PC-3 (cell line): ENCODE data around the gene COL12A1. TPM values are rescaled to one million over a fixed set of nuclear protein-coding genes. Genes with fewer than 3 reads are reported as not detected.

ENCODE experiments used
- ATAC-seq: fragments of 200-7000 bp; cut with Tn5 transposase; 2 replicates; pipeline ENCODE4 v1.9.1; 2020; ENCODE audit warnings: mild to moderate bottlenecking, moderate library complexity
- BruUV-seq: library from RNA; stranded (reverse); fragments of 400-500 nt; replicated peaks from 2 replicates; lab custom pipeline; 2021; lab: Mats Ljungman, UMichigan
- CTCF ChIA-PET: fragments of 300-600 bp; sonication (Branson Sonifier 250); formaldehyde crosslinking; loops from one replicate; lab custom pipeline; 2022; ENCODE audit warnings: antibody characterized with exemption; lab: Charles Lee
- POLR2A ChIA-PET: fragments of 300-600 bp; sonication (Branson Sonifier 250); formaldehyde crosslinking; loops from one replicate; lab custom pipeline; 2022; ENCODE audit warnings: antibody characterized with exemption; ENCODE audit not compliant: unreplicated experiment; lab: Charles Lee
- DNase-seq: peaks from one replicate; pipeline ENCODE4 v3.0.0-alpha.2; 2015
- H2AFZ ChIP-seq: fragments of 300-600 bp; sonication (generic); 2 replicates; pipeline ENCODE4 v1.6.0; 2016; ENCODE audit warnings: antibody characterized with exemption, low read length
- H3F3A ChIP-seq: fragments of 300-600 bp; sonication (generic); one replicate; pipeline ENCODE4 v1.6.0; 2017; ENCODE audit warnings: antibody characterized with exemption, low read length, control low read depth, mild to moderate bottlenecking; ENCODE audit not compliant: unreplicated experiment
- H3K27ac ChIP-seq: fragments of 300-600 bp; sonication (generic); 2 replicates; pipeline ENCODE4 v1.5.1; 2016; ENCODE audit warnings: mild to moderate bottlenecking, low read length
- H3K27me3 ChIP-seq: fragments of 300-600 bp; sonication (generic); 2 replicates; pipeline ENCODE4 v1.6.1; 2016; ENCODE audit warnings: low read length, mixed read lengths
- H3K36me3 ChIP-seq: fragments of 300-600 bp; sonication (generic); 2 replicates; pipeline ENCODE4 v1.6.1; 2016; ENCODE audit warnings: low read depth, mixed run types, low read length, mixed read lengths
- H3K4me1 ChIP-seq: fragments of 300-600 bp; sonication (generic); 2 replicates; pipeline ENCODE4 v1.5.1; 2016; ENCODE audit warnings: low read length; ENCODE audit not compliant: insufficient read depth
- H3K4me2 ChIP-seq: fragments of 300-600 bp; sonication (generic); 2 replicates; pipeline ENCODE4 v1.6.0; 2016; ENCODE audit warnings: low read length
- H3K4me3 ChIP-seq: fragments of 300-600 bp; sonication (generic); 2 replicates; pipeline ENCODE4 v1.5.1; 2016; ENCODE audit warnings: mild to moderate bottlenecking, low read length, mixed read lengths
- H3K79me2 ChIP-seq: fragments of 300-600 bp; sonication (generic); 2 replicates; pipeline ENCODE4 v1.6.1; 2017; ENCODE audit warnings: low read length, mixed read lengths
- H3K9ac ChIP-seq: fragments of 300-600 bp; sonication (generic); 2 replicates; pipeline ENCODE4 v1.6.0; 2016; ENCODE audit warnings: mild to moderate bottlenecking, low read length
- H3K9me2 ChIP-seq: fragments of 300-600 bp; sonication (generic); replicated peaks from 2 replicates; pipeline ENCODE4 v1.6.1; 2016; ENCODE audit warnings: mixed run types, low read length, mixed read lengths
- H3K9me3 ChIP-seq: fragments of 300-600 bp; sonication (generic); 2 replicates; pipeline ENCODE4 v1.6.1; 2016; ENCODE audit warnings: low read length, mixed read lengths
- H4K20me1 ChIP-seq: fragments of 300-600 bp; sonication (generic); 2 replicates; pipeline ENCODE4 v1.6.1; 2016; ENCODE audit warnings: low read length, mixed read lengths
- EZH2 ChIP-seq: fragments of 300-600 bp; sonication (generic); IDR thresholded peaks from one replicate; pipeline ENCODE4 v1.6.1; 2017; ENCODE audit warnings: antibody characterized with exemption, mild to moderate bottlenecking, low read length; ENCODE audit not compliant: unreplicated experiment
- EZH2phosphoT487 ChIP-seq: fragments of 300-600 bp; sonication (generic); IDR thresholded peaks from 2 replicates; pipeline ENCODE4 v1.6.1; 2018; ENCODE audit warnings: mild to moderate bottlenecking, antibody characterized with exemption, low read length, borderline replicate concordance
- intact Hi-C: fragments of 100-400 bp; cut with micrococcal nuclease; formaldehyde crosslinking; loops from 2 replicates; pipeline ENCODE4 v1.9.0; 2023
- total RNA-seq: library from RNA; depleted of rRNA; stranded (reverse); fragments of >200 nt; gene quantifications from 2 replicates; pipeline ENCODE4 v1.2.3, GENCODE V29; 2014
- TF ChIP-seq, protein P1 (sequence below): fragments of 300-600 bp; sonication (generic); conservative IDR thresholded peaks from 2 replicates; pipeline ENCODE4 v1.5.1; 2017; ENCODE audit warnings: antibody characterized with exemption, low read depth, mild to moderate bottlenecking, low read length

Gene COL12A1
- total RNA-seq, 1 experiment from 2014 or later, result 24.2 TPM

DNA sequence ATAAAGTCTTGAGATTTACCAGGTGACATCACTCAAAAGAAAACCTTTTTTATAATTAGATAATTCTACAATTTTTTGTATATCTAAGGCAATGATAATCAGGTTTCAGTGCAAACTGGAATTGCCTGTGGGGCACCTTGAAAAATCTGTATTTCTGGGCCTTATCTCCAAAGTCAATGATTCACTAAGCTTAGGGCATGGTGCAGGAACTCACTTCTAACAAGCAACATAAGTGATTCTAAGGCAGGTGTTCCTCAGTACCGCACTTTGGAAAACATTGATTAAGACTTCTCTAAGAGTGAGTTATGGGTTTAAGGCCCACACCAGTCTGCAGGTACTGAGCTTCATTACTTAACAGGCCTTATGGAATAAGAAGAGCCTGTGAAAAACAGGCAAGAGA lies 115.3 kb downstream of the COL12A1 start:
- no peak overlapping the region for H3K27ac ChIP-seq
- TF ChIP-seq EZH2 (no peak), EZH2phosphoT487 (no peak)
- TF ChIP-seq, protein P1, sequence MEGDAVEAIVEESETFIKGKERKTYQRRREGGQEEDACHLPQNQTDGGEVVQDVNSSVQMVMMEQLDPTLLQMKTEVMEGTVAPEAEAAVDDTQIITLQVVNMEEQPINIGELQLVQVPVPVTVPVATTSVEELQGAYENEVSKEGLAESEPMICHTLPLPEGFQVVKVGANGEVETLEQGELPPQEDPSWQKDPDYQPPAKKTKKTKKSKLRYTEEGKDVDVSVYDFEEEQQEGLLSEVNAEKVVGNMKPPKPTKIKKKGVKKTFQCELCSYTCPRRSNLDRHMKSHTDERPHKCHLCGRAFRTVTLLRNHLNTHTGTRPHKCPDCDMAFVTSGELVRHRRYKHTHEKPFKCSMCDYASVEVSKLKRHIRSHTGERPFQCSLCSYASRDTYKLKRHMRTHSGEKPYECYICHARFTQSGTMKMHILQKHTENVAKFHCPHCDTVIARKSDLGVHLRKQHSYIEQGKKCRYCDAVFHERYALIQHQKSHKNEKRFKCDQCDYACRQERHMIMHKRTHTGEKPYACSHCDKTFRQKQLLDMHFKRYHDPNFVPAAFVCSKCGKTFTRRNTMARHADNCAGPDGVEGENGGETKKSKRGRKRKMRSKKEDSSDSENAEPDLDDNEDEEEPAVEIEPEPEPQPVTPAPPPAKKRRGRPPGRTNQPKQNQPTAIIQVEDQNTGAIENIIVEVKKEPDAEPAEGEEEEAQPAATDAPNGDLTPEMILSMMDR, result no peak
- no peak overlapping the region for H3K4me3 ChIP-seq
- no peaks in the 10 kb centered on the region for H3K27me3 ChIP-seq
- no peak overlapping the region for H3K4me2 ChIP-seq
- H3K79me2 ChIP-seq, result no peaks in the 10 kb centered on the region
- no peak for DNase-seq
- H3K36me3 ChIP-seq, result no peaks in the 10 kb centered on the region
- no peaks in the 10 kb centered on the region for H3K4me1 ChIP-seq
- no peak overlapping the region for H2AFZ ChIP-seq
- BruUV-seq, result no TSS peak
- no peak for ATAC-seq
- POLR2A ChIA-PET, result no interaction called here
- no peaks in the 10 kb centered on the region for H3K9me2 ChIP-seq
- intact Hi-C loops, result no loop called here
- H4K20me1 ChIP-seq, result no peaks in the 10 kb centered on the region
- no peaks in the 10 kb centered on the region for H3K9me3 ChIP-seq
- CTCF ChIA-PET, result no interaction called here
- no peaks in the 10 kb centered on the region for H3F3A ChIP-seq
- no peak overlapping the region for H3K9ac ChIP-seq

DNA sequence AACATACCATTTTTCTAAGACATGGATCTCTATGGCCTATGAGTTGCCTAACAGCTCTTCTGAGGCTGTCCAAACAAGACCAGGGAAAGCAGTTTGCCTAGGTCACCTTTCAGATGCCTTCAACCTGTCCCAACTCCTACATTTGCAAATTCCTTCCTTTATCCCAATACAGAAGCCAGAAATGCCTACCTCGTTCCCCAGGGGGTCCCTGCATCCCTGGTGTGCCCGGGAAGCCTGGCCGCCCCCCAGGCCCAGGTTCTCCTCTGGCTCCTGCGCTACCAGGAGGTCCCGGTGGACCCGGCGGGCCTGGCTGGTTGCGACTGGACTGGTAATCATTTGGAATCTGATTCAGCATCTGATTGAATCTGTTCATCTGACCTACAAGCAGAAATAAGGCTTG lies 115.9 kb downstream of the COL12A1 start:
- CTCF ChIA-PET, result no interaction called here
- TF ChIP-seq EZH2phosphoT487, result no peak
- TF ChIP-seq, protein P1, result no peak
- TF ChIP-seq EZH2, result no peak
- H3K4me1 ChIP-seq, result no peaks in the 10 kb centered on the region
- no peaks in the 10 kb centered on the region for H3K27me3 ChIP-seq
- no TSS peak for BruUV-seq
- H3K9ac ChIP-seq, result no peak overlapping the region
- no peaks in the 10 kb centered on the region for H3K36me3 ChIP-seq
- no peak overlapping the region for H3K4me2 ChIP-seq
- no peak overlapping the region for H3K27ac ChIP-seq
- ATAC-seq, result no peak
- no peaks in the 10 kb centered on the region for H3F3A ChIP-seq
- intact Hi-C loops, result no loop called here
- no peak overlapping the region for H2AFZ ChIP-seq
- H3K9me3 ChIP-seq, result no peaks in the 10 kb centered on the region
- H3K4me3 ChIP-seq, result no peak overlapping the region
- DNase-seq, result no peak
- no peaks in the 10 kb centered on the region for H3K9me2 ChIP-seq
- POLR2A ChIA-PET, result no interaction called here
- H4K20me1 ChIP-seq, result no peaks in the 10 kb centered on the region
- H3K79me2 ChIP-seq, result no peaks in the 10 kb centered on the region

DNA sequence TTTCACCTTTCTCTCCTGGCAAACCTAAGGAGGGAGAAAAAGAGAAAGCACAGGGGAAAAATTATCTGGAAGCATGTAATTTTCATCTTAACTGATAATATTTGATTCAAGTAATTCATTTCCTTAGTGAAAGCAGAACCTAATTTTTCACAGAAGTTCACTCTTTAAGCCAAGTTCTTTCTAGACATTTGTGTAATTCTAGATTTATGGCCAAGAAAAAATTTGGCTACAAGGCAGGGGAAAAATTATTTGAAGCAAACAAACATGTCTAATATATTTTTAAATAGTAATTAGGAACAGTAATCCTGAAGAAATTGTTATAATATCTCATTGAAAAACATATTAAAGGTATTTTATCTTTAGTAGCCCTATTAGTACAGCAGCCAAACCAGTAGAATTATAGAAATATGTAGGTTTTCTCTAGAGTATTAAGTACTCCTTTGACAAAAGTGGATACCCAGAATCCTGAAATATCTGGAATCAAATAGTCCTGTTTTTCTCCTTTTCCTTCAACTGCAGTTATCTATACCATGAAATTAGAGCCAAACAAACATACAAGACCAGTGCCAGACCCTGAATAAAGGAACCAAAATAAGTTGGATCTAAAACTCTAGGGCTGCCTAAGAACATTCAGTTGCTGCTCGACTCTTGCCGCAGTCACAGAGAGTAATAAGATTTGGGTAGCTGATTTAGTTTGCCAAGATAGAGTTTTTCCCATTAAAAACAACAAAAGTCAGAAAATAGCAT lies 116.5 kb downstream of the COL12A1 start:
- ATAC-seq (no peak), DNase-seq (no peak)
- Histone ChIP-seq H3K4me3 (no peak overlapping the region), H3F3A (no peaks in the 10 kb centered on the region), H3K4me1 (no peaks in the 10 kb centered on the region), H2AFZ (no peak overlapping the region), H3K79me2 (no peaks in the 10 kb centered on the region), H3K9ac (no peak overlapping the region), H4K20me1 (no peaks in the 10 kb centered on the region), H3K27ac (no peak overlapping the region), H3K9me2 (no peaks in the 10 kb centered on the region), H3K27me3 (no peaks in the 10 kb centered on the region), H3K4me2 (no peak overlapping the region), H3K36me3 (no peaks in the 10 kb centered on the region), H3K9me3 (no peaks in the 10 kb centered on the region)
- ChIA-PET POLR2A (no interaction called here), CTCF (no interaction called here)
- intact Hi-C loops, result no loop called here
- no peak for TF ChIP-seq EZH2
- TF ChIP-seq EZH2phosphoT487, result no peak
- TF ChIP-seq, protein P1, result no peak
- no TSS peak for BruUV-seq
